A673 (cell line): ENCODE measurements around the gene STXBP5L. TPM values are rescaled to one million over a fixed set of nuclear protein-coding genes. Genes with fewer than 3 reads are reported as not detected.

Experiments
- BruUV-seq: library from RNA; stranded (reverse); fragments of 400-500 nt; replicated peaks from 2 replicates; lab custom pipeline; 2021; lab: Mats Ljungman, UMichigan
- CTCF ChIA-PET: fragments of 300-600 bp; sonication (Branson Sonifier 250); formaldehyde crosslinking; loops from one replicate; lab custom pipeline; 2022; ENCODE audit warnings: antibody characterized with exemption; lab: Charles Lee
- POLR2A ChIA-PET: fragments of 300-600 bp; sonication (Branson Sonifier 250); formaldehyde crosslinking; loops from one replicate; lab custom pipeline; 2022; ENCODE audit warnings: antibody characterized with exemption; ENCODE audit not compliant: low non-redundant PET; lab: Charles Lee
- DNase-seq: peaks from one replicate; pipeline ENCODE4 v3.0.0-alpha.2; 2015; ENCODE audit warnings: low spot score
- H3K27ac ChIP-seq: fragments of 200-600 bp; sonication (generic); 2 replicates; pipeline ENCODE4 v1.5.1; 2016; ENCODE audit warnings: mixed run types, low read depth, mild to moderate bottlenecking, mixed read lengths, antibody characterized with exemption, low read length; ENCODE audit not compliant: poor library complexity, severe bottlenecking
- H3K27me3 ChIP-seq: fragments of 200-600 bp; sonication (generic); replicated peaks from 2 replicates; pipeline ENCODE4 v1.6.1; 2017; ENCODE audit warnings: mixed run types, low read depth, mild to moderate bottlenecking, mixed read lengths, antibody characterized with exemption, low read length; ENCODE audit not compliant: insufficient read depth, poor library complexity
- H3K36me3 ChIP-seq: fragments of 200-600 bp; sonication (generic); 2 replicates; pipeline ENCODE4 v1.6.1; 2016; ENCODE audit warnings: mixed run types, mild to moderate bottlenecking, mixed read lengths, antibody characterized with exemption, low read length; ENCODE audit not compliant: insufficient read depth, poor library complexity, severe bottlenecking
- H3K4me1 ChIP-seq: fragments of 200-600 bp; sonication (generic); 2 replicates; pipeline ENCODE4 v1.6.1; 2017; ENCODE audit warnings: mixed run types, mild to moderate bottlenecking, mixed read lengths, antibody characterized with exemption, low read length; ENCODE audit not compliant: insufficient read depth, poor library complexity, severe bottlenecking
- H3K4me3 ChIP-seq: fragments of 200-600 bp; sonication (generic); 2 replicates; pipeline ENCODE4 v1.5.1; 2016; ENCODE audit warnings: low read depth, mixed run types, mild to moderate bottlenecking, mixed read lengths, low read length; ENCODE audit not compliant: poor library complexity, severe bottlenecking
- H3K9me3 ChIP-seq: fragments of 200-600 bp; sonication (generic); 2 replicates; pipeline ENCODE4 v1.6.1; 2016; ENCODE audit warnings: mixed run types, low read depth, mild to moderate bottlenecking, mixed read lengths, antibody characterized with exemption, low read length; ENCODE audit not compliant: poor library complexity, severe bottlenecking
- EZH2 ChIP-seq: fragments of 200-600 bp; sonication (generic); IDR thresholded peaks from 2 replicates; pipeline ENCODE4 v1.6.1; 2017; ENCODE audit warnings: borderline replicate concordance, low read depth, mild to moderate bottlenecking, mixed read lengths, antibody characterized with exemption, low read length; ENCODE audit not compliant: poor library complexity, severe bottlenecking
- intact Hi-C: fragments of 100-400 bp; cut with micrococcal nuclease; formaldehyde crosslinking; loops from one replicate; pipeline ENCODE4 v1.10.0; 2022; ENCODE audit not compliant: unreplicated experiment
- total RNA-seq: library from RNA; stranded (reverse); gene quantifications from 2 replicates; pipeline ENCODE4 v1.2.3, GENCODE V29; 2021
- TF ChIP-seq, protein P1 (sequence below): fragments of 300-800, 200-600 bp; sonication (generic); conservative IDR thresholded peaks from 2 replicates; pipeline ENCODE4 v1.5.1; 2017; ENCODE audit warnings: low read depth, mild to moderate bottlenecking, antibody characterized with exemption, low read length, moderate library complexity, mixed read lengths

STXBP5L gene
- total RNA-seq, 1 experiment from 2014 or later: not detected

DNA sequence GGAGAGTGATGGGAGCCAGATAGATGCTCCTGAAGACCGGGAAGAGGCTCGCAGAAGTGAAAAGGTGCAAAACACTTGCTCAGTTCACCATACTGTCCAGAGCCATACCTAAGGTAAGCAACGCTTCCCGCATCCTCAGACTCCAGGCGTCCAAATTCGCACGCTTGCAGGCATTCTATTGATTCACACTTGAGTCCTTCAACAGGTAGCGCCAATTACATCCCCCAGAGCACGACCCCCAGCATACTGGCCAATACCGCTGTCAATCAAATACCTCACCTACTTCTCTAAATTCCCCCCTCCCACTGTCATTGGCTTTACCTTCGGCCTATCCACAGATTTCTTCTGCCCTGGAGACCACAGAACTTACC is 361 bp upstream of the STXBP5L start:
- Histone ChIP-seq H3K36me3 (no peaks in the 10 kb centered on the region), H3K4me1 (no peaks in the 10 kb centered on the region), H3K9me3 (no peaks in the 10 kb centered on the region), H3K27ac (no peak overlapping the region), H3K4me3 (no peak overlapping the region), H3K27me3 (peaks cover 64% of the 10 kb centered on the region)
- no peak for DNase-seq
- CTCF ChIA-PET: interaction anchor here (0.6 kb wide), 1 partner anchor 28 kb away, joined by 3 read pairs; no protein-coding TSS in a partner anchor
- TF ChIP-seq, protein P1, sequence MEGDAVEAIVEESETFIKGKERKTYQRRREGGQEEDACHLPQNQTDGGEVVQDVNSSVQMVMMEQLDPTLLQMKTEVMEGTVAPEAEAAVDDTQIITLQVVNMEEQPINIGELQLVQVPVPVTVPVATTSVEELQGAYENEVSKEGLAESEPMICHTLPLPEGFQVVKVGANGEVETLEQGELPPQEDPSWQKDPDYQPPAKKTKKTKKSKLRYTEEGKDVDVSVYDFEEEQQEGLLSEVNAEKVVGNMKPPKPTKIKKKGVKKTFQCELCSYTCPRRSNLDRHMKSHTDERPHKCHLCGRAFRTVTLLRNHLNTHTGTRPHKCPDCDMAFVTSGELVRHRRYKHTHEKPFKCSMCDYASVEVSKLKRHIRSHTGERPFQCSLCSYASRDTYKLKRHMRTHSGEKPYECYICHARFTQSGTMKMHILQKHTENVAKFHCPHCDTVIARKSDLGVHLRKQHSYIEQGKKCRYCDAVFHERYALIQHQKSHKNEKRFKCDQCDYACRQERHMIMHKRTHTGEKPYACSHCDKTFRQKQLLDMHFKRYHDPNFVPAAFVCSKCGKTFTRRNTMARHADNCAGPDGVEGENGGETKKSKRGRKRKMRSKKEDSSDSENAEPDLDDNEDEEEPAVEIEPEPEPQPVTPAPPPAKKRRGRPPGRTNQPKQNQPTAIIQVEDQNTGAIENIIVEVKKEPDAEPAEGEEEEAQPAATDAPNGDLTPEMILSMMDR: no peak
- no peak for TF ChIP-seq EZH2
- BruUV-seq: no TSS peak
- intact Hi-C loops: no loop called here
- POLR2A ChIA-PET: interaction anchor here (0.6 kb wide), 1 partner anchor 43 kb away, joined by 3 read pairs; no protein-coding TSS in a partner anchor

DNA sequence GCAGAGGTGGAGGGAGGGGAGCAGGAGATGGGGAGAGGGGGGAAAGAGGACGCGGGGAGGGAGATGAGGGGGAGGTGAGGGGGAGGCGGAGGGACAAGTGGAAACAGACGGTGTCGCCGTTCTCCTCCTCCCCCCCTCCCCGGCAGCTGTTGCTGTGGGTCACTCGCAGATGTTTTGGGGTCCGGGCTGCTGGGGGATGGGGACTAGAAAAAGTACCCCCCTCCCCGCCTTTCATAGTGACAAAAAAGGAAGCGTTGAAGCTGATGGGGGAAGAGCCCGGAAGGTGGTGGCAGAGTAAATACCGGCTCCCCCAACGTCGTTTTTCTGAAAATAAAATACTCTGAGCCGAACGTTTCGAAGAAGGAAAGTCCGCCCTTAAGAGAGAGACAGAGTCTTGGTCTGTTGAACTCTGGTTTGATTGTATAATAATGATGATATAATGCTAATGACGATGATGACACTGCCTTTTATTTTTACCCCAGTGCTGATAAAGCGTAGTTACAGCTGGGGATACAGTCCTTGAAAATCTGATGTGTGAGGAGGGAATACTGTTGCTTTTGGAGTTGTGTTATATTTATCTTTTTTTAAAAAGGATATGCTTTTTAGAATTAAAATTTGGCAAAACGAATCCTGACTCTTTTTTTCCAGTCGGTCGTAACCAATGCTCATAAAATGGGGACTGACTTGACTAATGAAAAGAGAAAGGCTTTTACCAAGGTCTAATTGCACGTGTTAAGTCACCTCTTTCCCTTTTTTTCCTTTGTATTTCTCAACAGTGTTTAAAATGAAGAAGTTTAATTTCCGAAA is 993 bp downstream of the STXBP5L start:
- H3K27me3 ChIP-seq: peaks cover 77% of the 10 kb centered on the region
- no peaks in the 10 kb centered on the region for H3K36me3 ChIP-seq
- H3K27ac ChIP-seq: no peak overlapping the region
- ChIA-PET CTCF (no interaction called here), POLR2A (no interaction called here)
- BruUV-seq: no TSS peak
- peak overlapping the region; percentile 44 for H3K4me3 ChIP-seq
- TF ChIP-seq, protein P1: no peak
- no peak for TF ChIP-seq EZH2
- no peaks in the 10 kb centered on the region for H3K9me3 ChIP-seq
- no peak for DNase-seq
- H3K4me1 ChIP-seq: no peaks in the 10 kb centered on the region
- intact Hi-C loops: no loop called here

DNA sequence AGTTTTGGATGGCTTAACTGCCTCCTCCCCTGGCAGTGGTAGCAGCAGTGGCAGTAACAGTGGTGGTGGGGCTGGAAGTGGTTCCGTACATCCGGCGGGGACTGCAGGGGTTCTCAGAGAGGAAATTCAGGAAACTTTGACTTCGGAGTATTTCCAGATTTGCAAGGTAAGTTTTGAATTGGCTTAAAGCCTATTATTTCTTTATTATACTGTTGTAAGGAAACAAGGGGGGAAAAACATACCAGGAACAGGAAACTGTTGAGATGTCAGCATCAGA is 1.5 kb downstream of the STXBP5L start:
- intact Hi-C loops: no loop called here
- Histone ChIP-seq H3K27ac (no peak overlapping the region), H3K36me3 (no peaks in the 10 kb centered on the region), H3K9me3 (no peaks in the 10 kb centered on the region), H3K4me1 (no peaks in the 10 kb centered on the region), H3K4me3 (no peak overlapping the region), H3K27me3 (peaks cover 83% of the 10 kb centered on the region)
- CTCF ChIA-PET: no interaction called here
- BruUV-seq: no TSS peak
- POLR2A ChIA-PET: no interaction called here
- no peak for DNase-seq
- no peak for TF ChIP-seq EZH2
- TF ChIP-seq, protein P1: no peak
